Mesothelial cell of epicardium (in vitro differentiated cells): ENCODE results near the gene FATE1. TPM values are rescaled to one million over a fixed set of nuclear protein-coding genes. Genes with fewer than 3 reads are reported as not detected.
"Not testable (repeated sequence)": the region's sequence is repeated elsewhere in the genome, so short reads cannot be mapped to it uniquely, and the experiment has no call there.

Source experiments
- DNase-seq, 2 experiments: peaks; one replicate each; pipeline ENCODE4 v3.0.0; 2021; ENCODE audit warnings: low spot score in 2 of 2; ENCODE audit not compliant: unreplicated experiment in 2 of 2
- H3K27ac Mint-ChIP-seq: 2 replicates; pipeline ENCODE4 v1.8.0; 2021; ENCODE audit warnings: mixed read lengths
- H3K27me3 Mint-ChIP-seq: 2 replicates; pipeline ENCODE4 v1.8.0; 2021; ENCODE audit warnings: low read depth, mixed read lengths
- H3K36me3 Mint-ChIP-seq: 2 replicates; pipeline ENCODE4 v1.8.0; 2021; ENCODE audit warnings: mixed read lengths
- H3K4me1 Mint-ChIP-seq: 2 replicates; pipeline ENCODE4 v1.8.0; 2021; ENCODE audit warnings: mixed read lengths
- H3K4me3 Mint-ChIP-seq: 2 replicates; pipeline ENCODE4 v1.8.0; 2021; ENCODE audit warnings: mild to moderate bottlenecking, moderate library complexity, mixed read lengths
- H3K9me3 Mint-ChIP-seq: 2 replicates; pipeline ENCODE4 v1.8.0; 2021; ENCODE audit warnings: mixed read lengths
- CTCF ChIP-seq: fragments of 200-600 bp; sonication (generic); IDR thresholded peaks from one replicate; pipeline ENCODE4 v1.5.0; 2021; ENCODE audit warnings: antibody characterized with exemption; ENCODE audit not compliant: unreplicated experiment
- total RNA-seq: library from RNA; stranded (reverse); gene quantifications from 3 replicates; pipeline ENCODE4 v1.2.1, GENCODE V29; 2021

The FATE1 gene
- total RNA-seq, 1 donor from 2014 or later = not detected

- Mint-ChIP-seq H3K4me1 (peaks cover 5% of the 10 kb centered on the region), H3K36me3 (no peaks in the 10 kb centered on the region), H3K4me3 (peak overlapping the region; percentile 60), H3K27ac (no peak overlapping the region), H3K9me3 (peaks cover 4% of the 10 kb centered on the region), H3K27me3 (peaks cover 33% of the 10 kb centered on the region)
- no peak for TF ChIP-seq CTCF
- no peak for DNase-seq
Observed at GRCh38 chrX:151695583-151696340, 20.1 kb upstream of the FATE1 start.

DNA sequence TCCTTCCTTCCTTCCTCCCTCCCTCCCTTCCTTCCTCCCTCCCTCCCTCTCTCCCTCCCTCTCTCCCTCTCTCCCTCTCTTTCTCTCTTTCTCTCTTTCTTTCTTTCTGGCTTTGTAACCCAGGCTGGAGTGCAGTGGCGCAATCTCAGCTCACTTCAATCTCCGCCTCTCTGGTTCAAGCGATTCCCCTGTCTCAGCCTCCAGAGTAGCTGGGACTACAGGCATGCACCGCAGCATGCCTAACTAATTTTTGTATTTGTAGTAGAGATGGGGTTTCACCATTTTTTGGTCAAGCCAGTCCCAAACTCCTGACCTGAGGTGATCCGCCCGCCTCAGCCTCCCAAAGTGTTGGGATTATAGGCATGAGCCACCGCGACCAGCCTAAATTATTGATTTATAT lies 18.8 kb upstream of the FATE1 start:
- DNase-seq, H3K36me3 Mint-ChIP-seq, H3K9me3 Mint-ChIP-seq, H3K4me1 Mint-ChIP-seq, H3K4me3 Mint-ChIP-seq, H3K27ac Mint-ChIP-seq: not testable (repeated sequence)
- peaks cover 33% of the 10 kb centered on the region for H3K27me3 Mint-ChIP-seq

- Mint-ChIP-seq H3K27me3 (peaks cover 33% of the 10 kb centered on the region), H3K4me1 (peaks cover 5% of the 10 kb centered on the region), H3K4me3 (no peak overlapping the region), H3K27ac (no peak overlapping the region), H3K9me3 (peaks cover 4% of the 10 kb centered on the region), H3K36me3 (no peaks in the 10 kb centered on the region)
- no peak for TF ChIP-seq CTCF
- no peak for DNase-seq
Observed at GRCh38 chrX:151697522-151697921, 18.3 kb upstream of the FATE1 start.

DNA sequence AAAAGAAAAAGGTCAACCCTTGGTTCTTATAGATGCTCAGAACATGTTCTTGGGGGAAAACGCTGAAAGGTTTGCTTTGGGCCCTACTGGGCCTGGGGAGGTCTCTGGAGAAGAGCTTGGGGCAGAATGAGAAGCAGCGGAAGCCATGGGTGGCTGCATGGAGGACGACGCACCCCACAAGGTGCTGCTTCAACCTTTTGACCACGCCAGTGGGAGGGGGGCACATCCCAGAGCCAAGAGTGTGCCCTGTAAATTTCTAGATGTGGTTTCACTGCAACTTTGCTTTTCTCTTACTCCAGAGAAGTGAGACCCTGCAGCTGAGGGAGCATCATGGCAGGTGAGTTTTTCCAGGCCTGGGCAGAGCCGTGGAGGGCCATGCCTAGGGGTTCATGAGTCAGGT lies 17.4 kb upstream of the FATE1 start:
- Mint-ChIP-seq H3K4me3 (no peak overlapping the region), H3K36me3 (no peaks in the 10 kb centered on the region), H3K27me3 (peaks cover 33% of the 10 kb centered on the region), H3K27ac (no peak overlapping the region), H3K4me1 (peaks cover 5% of the 10 kb centered on the region), H3K9me3 (peaks cover 4% of the 10 kb centered on the region)
- no peak for TF ChIP-seq CTCF
- no peak for DNase-seq

DNA sequence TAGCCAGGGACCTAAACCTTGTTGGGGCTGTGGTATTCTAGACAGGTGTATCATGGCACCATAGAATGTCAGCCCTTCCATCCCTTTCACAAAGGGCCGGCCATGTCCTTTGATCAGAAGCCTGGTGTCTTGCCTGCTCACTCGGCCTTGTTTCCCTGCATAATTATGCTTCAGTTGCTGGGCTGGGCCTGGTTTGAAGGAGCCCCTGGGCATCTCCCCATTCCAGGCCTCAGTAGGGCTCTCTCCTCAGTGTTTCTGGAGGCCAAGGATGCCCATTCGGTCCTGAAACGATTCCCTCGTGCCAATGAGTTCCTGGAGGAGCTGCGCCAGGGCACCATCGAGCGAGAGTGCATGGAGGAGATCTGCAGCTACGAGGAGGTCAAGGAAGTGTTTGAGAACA lies 16.1 kb upstream of the FATE1 start:
- TF ChIP-seq CTCF = no peak
- peaks cover 33% of the 10 kb centered on the region for H3K27me3 Mint-ChIP-seq
- DNase-seq = no peak
- no peaks in the 10 kb centered on the region for H3K36me3 Mint-ChIP-seq
- H3K4me1 Mint-ChIP-seq = peaks cover 5% of the 10 kb centered on the region
- peaks cover 4% of the 10 kb centered on the region for H3K9me3 Mint-ChIP-seq
- H3K4me3 Mint-ChIP-seq = no peak overlapping the region
- no peak overlapping the region for H3K27ac Mint-ChIP-seq

GRCh38 chrX:151700581-151700980 lies 15.3 kb upstream of the FATE1 start:
- TF ChIP-seq CTCF = no peak
- Mint-ChIP-seq H3K36me3 (no peaks in the 10 kb centered on the region), H3K4me3 (no peak overlapping the region), H3K27me3 (peaks cover 30% of the 10 kb centered on the region), H3K9me3 (peaks cover 4% of the 10 kb centered on the region), H3K4me1 (peaks cover 2% of the 10 kb centered on the region), H3K27ac (no peak overlapping the region)
- DNase-seq = no peak
